Breast epithelium (tissue), 3 donors: Measurements from ENCODE around the gene MED8.

Experiments
- POLR2AphosphoS5 ChIP-seq, 3 donors: sonication (generic); formaldehyde crosslinking; IDR thresholded peaks; one replicate each; pipeline ENCODE4 v1.6.1; 2017; ENCODE audit warnings: antibody characterized with exemption in 3 of 3
- TF ChIP-seq, protein P1 (sequence below), 3 donors: fragments of 450-650 bp; IDR thresholded peaks; one replicate each; pipeline ENCODE4 v1.5.1; 2016 to 2017; ENCODE audit warnings: antibody characterized with exemption in 3 of 3, mild to moderate bottlenecking in 3 of 3, moderate library complexity in 3 of 3

DNA sequence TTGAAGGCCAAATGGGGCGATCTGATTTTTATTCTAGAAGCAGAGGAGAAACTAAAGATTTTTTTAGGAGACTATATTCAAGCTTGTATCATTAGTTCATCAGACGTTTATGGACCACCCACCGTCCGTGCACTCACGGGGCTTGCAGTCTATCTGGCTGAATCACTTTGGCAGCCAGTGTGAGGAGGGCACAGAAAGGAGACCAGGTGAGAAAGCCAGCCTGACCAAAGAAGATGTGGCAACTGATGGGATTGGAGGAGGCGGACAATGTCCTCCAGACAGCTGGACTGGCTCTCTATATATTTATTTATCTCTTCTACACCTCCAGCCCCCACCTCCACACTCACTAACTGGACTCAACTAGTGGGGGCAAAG, 21.0 kb downstream of the MED8 start:
- TF ChIP-seq, protein P1, sequence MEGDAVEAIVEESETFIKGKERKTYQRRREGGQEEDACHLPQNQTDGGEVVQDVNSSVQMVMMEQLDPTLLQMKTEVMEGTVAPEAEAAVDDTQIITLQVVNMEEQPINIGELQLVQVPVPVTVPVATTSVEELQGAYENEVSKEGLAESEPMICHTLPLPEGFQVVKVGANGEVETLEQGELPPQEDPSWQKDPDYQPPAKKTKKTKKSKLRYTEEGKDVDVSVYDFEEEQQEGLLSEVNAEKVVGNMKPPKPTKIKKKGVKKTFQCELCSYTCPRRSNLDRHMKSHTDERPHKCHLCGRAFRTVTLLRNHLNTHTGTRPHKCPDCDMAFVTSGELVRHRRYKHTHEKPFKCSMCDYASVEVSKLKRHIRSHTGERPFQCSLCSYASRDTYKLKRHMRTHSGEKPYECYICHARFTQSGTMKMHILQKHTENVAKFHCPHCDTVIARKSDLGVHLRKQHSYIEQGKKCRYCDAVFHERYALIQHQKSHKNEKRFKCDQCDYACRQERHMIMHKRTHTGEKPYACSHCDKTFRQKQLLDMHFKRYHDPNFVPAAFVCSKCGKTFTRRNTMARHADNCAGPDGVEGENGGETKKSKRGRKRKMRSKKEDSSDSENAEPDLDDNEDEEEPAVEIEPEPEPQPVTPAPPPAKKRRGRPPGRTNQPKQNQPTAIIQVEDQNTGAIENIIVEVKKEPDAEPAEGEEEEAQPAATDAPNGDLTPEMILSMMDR (IDR thresholded peaks at IDR 0.05): no peak
- no peak for TF ChIP-seq POLR2AphosphoS5 (IDR thresholded peaks at IDR 0.05)
